ENCODE data around the gene PLCG1. TPM values are rescaled to one million over a fixed set of nuclear protein-coding genes. Genes with fewer than 3 reads are reported as not detected.

The PLCG1 gene
- total RNA-seq, 1 donor from 2014 or later = 94.0 TPM

DNA sequence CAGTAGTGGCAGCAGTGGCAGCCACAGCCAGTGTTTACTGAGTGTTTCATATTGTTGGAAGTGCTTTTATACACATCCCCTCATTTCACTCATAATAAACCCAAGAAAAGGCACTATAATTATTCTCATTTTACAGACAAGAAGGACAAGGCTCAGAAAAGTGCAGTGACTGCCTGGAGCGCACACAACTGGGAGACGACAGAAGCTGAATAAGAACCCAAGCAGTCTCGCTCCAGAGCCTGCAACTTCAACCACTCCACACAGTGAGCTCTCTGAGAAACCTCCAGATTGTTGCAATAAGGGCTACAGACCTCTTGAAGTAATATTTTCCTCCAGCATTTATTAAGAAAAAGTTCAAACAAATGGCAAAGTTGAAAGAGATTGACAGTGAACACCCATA, 76.9 kb downstream of the PLCG1 start:
- no peak overlapping the region for H3K4me3 ChIP-seq
- ATAC-seq = no peak

DNA sequence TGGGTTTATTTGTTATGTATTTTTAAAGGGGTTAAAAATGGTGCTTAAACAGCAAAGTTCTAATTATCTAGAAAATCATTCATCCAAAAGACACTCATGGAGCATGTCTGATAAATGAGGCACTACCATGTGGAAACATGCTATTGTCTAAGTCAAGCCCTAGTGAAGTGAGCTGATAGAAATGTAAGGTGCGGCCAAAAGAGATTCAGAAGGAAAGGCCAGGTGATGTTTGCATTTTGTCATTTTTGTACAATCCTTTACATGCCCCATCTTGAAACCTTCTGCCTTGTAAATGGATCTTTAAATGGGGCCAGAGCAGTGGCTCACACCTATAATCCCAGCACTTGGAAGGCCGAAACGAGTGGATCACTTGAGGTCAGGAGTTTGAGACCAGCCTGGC, 77.3 kb downstream of the PLCG1 start:
- no peak for TF ChIP-seq CTCF (IDR thresholded peaks at IDR 0.05)
- H3K27ac ChIP-seq = no peak overlapping the region
- intact Hi-C loops (cut with DNase I) = no loop called here
- no peaks in the 10 kb centered on the region for H3K9me3 ChIP-seq
- H3K4me3 ChIP-seq = no peak overlapping the region
- peaks cover 9% of the 10 kb centered on the region for H3K4me1 ChIP-seq
- no peaks in the 10 kb centered on the region for H3K36me3 ChIP-seq
- DNase-seq = no peak
- no peaks in the 10 kb centered on the region for H3K27me3 ChIP-seq (ENCODE audit: low read depth)
- no peak for ATAC-seq

More for the DNA sequence above, 76.9 kb downstream of the PLCG1 start:
- Histone ChIP-seq H3K4me1 (peaks cover 9% of the 10 kb centered on the region), H3K36me3 (no peaks in the 10 kb centered on the region), H3K9me3 (no peaks in the 10 kb centered on the region), H3K27me3 (ENCODE audit: low read depth) (no peaks in the 10 kb centered on the region), H3K27ac (no peak overlapping the region)
- intact Hi-C loops (cut with DNase I) = no loop called here
- no peak for DNase-seq
- TF ChIP-seq CTCF (IDR thresholded peaks at IDR 0.05) = no peak

- H3K9me3 ChIP-seq = no peaks in the 10 kb centered on the region
- H3K27ac ChIP-seq = no peak overlapping the region
- TF ChIP-seq CTCF (IDR thresholded peaks at IDR 0.05) = no peak
- intact Hi-C loops (cut with DNase I) = no loop called here
- H3K4me3 ChIP-seq = no peak overlapping the region
- no peak for ATAC-seq
- DNase-seq = no peak
- no peaks in the 10 kb centered on the region for H3K36me3 ChIP-seq
- peaks cover 12% of the 10 kb centered on the region for H3K4me1 ChIP-seq
- no peaks in the 10 kb centered on the region for H3K27me3 ChIP-seq (ENCODE audit: low read depth)
These were observed 80.1 kb downstream of the PLCG1 start for GRCh38 chr20:41217422-41217821.

DNA sequence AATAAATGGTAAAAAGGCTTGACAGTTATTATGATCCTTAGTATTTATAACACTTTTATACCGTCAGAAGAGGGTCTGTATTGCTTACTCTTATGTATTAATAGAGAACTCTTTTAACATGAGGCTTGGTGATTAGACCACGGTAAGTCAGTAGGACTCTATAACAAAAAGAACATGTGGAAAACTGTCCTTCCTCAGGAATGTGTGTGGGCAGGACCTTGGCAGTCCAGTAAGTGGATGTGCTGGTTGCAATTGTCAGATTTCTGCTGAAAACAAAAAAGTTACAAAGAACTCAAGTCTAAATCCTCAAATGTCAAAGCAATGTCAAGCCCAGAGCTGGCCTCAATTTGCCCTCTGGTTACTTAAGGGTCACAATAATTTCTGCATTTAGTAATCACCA, 81.1 kb downstream of the PLCG1 start:
- Histone ChIP-seq H3K9me3 (no peaks in the 10 kb centered on the region), H3K4me3 (no peak overlapping the region), H3K27ac (no peak overlapping the region), H3K36me3 (no peaks in the 10 kb centered on the region), H3K4me1 (peaks cover 7% of the 10 kb centered on the region), H3K27me3 (ENCODE audit: low read depth) (no peaks in the 10 kb centered on the region)
- intact Hi-C loops (cut with DNase I) = no loop called here
- ATAC-seq = no peak
- no peak for TF ChIP-seq CTCF (IDR thresholded peaks at IDR 0.05)
- DNase-seq = no peak

DNA sequence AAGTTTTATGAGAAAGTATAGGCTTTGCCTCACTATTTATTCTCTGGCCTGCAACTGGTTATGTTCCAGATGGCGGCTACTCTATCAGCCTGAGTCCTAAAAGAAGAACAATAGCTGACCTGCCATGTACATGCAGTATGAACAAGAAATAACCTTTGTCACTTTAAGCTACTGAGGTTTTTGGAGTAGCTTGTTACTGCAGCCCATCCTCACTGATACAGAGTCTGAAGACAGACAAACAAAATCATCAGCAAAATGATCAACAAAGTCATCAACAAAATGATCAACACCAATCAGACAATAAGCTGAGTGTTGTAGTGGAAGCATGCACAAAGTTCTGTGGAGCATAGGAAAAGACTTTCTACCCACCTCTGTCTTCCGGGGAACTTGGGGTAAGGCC, 82.5 kb downstream of the PLCG1 start:
- TF ChIP-seq CTCF (IDR thresholded peaks at IDR 0.05) = no peak
- no peak for ATAC-seq
- peaks cover 5% of the 10 kb centered on the region for H3K4me1 ChIP-seq
- H3K27ac ChIP-seq = no peak overlapping the region
- no peak overlapping the region for H3K4me3 ChIP-seq
- H3K36me3 ChIP-seq = no peaks in the 10 kb centered on the region
- no peaks in the 10 kb centered on the region for H3K9me3 ChIP-seq
- no peaks in the 10 kb centered on the region for H3K27me3 ChIP-seq (ENCODE audit: low read depth)
- intact Hi-C loops (cut with DNase I) = no loop called here
- no peak for DNase-seq

Data from lower lobe of right lung (tissue), 2 donors.